Measurements from ENCODE around the gene RFX2. TPM values are rescaled to one million over a fixed set of nuclear protein-coding genes. Genes with fewer than 3 reads are reported as not detected.
"Not testable (repeated sequence)": the region's sequence is repeated elsewhere in the genome, so short reads cannot be mapped to it uniquely, and the experiment has no call there.

RFX2 gene
- total RNA-seq, 1 donor from 2014 or later, result 7.3 TPM

- H3K4me1 Mint-ChIP-seq, result no peaks in the 10 kb centered on the region
- no peak overlapping the region for H3K4me3 Mint-ChIP-seq
- H3K27me3 Mint-ChIP-seq (ENCODE audit: low read depth), result peaks cover 9% of the 10 kb centered on the region
- no peak for TF ChIP-seq CTCF (IDR thresholded peaks at IDR 0.05; ENCODE audit: unreplicated experiment)
- DNase-seq (ENCODE audit: low spot score in 2 of 2, unreplicated experiment in 2 of 2), result no peak
- H3K9me3 Mint-ChIP-seq, result no peaks in the 10 kb centered on the region
- H3K27ac Mint-ChIP-seq, result no peak overlapping the region
- no peaks in the 10 kb centered on the region for H3K36me3 Mint-ChIP-seq
Measured at GRCh38 chr19:6011794-6012193, 98.5 kb downstream of the RFX2 start.

- no peaks in the 10 kb centered on the region for H3K9me3 Mint-ChIP-seq
- H3K27ac Mint-ChIP-seq, result no peak overlapping the region
- no peaks in the 10 kb centered on the region for H3K36me3 Mint-ChIP-seq
- H3K4me3 Mint-ChIP-seq, result no peak overlapping the region
- TF ChIP-seq CTCF (IDR thresholded peaks at IDR 0.05; ENCODE audit: unreplicated experiment), result no peak
- H3K27me3 Mint-ChIP-seq (ENCODE audit: low read depth), result peaks cover 4% of the 10 kb centered on the region
- no peak for DNase-seq (ENCODE audit: low spot score in 2 of 2, unreplicated experiment in 2 of 2)
- no peaks in the 10 kb centered on the region for H3K4me1 Mint-ChIP-seq
Measured at GRCh38 chr19:6011206-6011605, 99.1 kb downstream of the RFX2 start.

GRCh38 chr19:6010107-6010506 lies 100.2 kb downstream of the RFX2 start:
- Mint-ChIP-seq H3K9me3 (no peaks in the 10 kb centered on the region), H3K4me1 (no peaks in the 10 kb centered on the region), H3K36me3 (no peaks in the 10 kb centered on the region), H3K4me3 (no peak overlapping the region), H3K27ac (no peak overlapping the region), H3K27me3 (ENCODE audit: low read depth) (no peaks in the 10 kb centered on the region)
- no peak for TF ChIP-seq CTCF (IDR thresholded peaks at IDR 0.05; ENCODE audit: unreplicated experiment)
- no peak for DNase-seq (ENCODE audit: low spot score in 2 of 2, unreplicated experiment in 2 of 2)

GRCh38 chr19:6007866-6008265 lies 102.4 kb downstream of the RFX2 start:
- H3K4me1 Mint-ChIP-seq, result no peaks in the 10 kb centered on the region
- H3K27me3 Mint-ChIP-seq (ENCODE audit: low read depth), result no peaks in the 10 kb centered on the region
- H3K9me3 Mint-ChIP-seq, result no peaks in the 10 kb centered on the region
- H3K36me3 Mint-ChIP-seq, result no peaks in the 10 kb centered on the region
- no peak for DNase-seq (ENCODE audit: low spot score in 2 of 2, unreplicated experiment in 2 of 2)
- no peak overlapping the region for H3K27ac Mint-ChIP-seq
- H3K4me3 Mint-ChIP-seq, result no peak overlapping the region
- no peak for TF ChIP-seq CTCF (IDR thresholded peaks at IDR 0.05; ENCODE audit: unreplicated experiment)

GRCh38 chr19:6006896-6007295 lies 103.4 kb downstream of the RFX2 start:
- H3K9me3 Mint-ChIP-seq, result no peaks in the 10 kb centered on the region
- H3K4me3 Mint-ChIP-seq, result no peak overlapping the region
- no peaks in the 10 kb centered on the region for H3K36me3 Mint-ChIP-seq
- DNase-seq (ENCODE audit: low spot score in 2 of 2, unreplicated experiment in 2 of 2), result no peak
- no peaks in the 10 kb centered on the region for H3K4me1 Mint-ChIP-seq
- TF ChIP-seq CTCF (IDR thresholded peaks at IDR 0.05; ENCODE audit: unreplicated experiment), result no peak
- H3K27me3 Mint-ChIP-seq (ENCODE audit: low read depth), result no peaks in the 10 kb centered on the region
- no peak overlapping the region for H3K27ac Mint-ChIP-seq

- not testable (repeated sequence) for H3K4me1 Mint-ChIP-seq; H3K4me3 Mint-ChIP-seq; H3K27me3 Mint-ChIP-seq (ENCODE audit: low read depth); DNase-seq (ENCODE audit: low spot score in 2 of 2, unreplicated experiment in 2 of 2); H3K36me3 Mint-ChIP-seq; H3K27ac Mint-ChIP-seq; H3K9me3 Mint-ChIP-seq
Measured at GRCh38 chr19:6006070-6006446, 104.2 kb downstream of the RFX2 start.

All from mesothelial cell of epicardium (in vitro differentiated cells).